Parathyroid adenoma (tissue), 2 donors: ENCODE data around the gene FBH1.

Source experiments
- H2AFZ ChIP-seq: fragments of 300-600 bp; sonication (generic); one replicate; pipeline ENCODE4 v1.7.0; 2017; ENCODE audit warnings: antibody characterized with exemption, mild to moderate bottlenecking
- H3K27ac ChIP-seq: fragments of 300-600 bp; sonication (generic); one replicate; pipeline ENCODE4 v1.7.0; 2017
- H3K27me3 ChIP-seq: fragments of 300-600 bp; sonication (generic); one replicate; pipeline ENCODE4 v1.7.0; 2017; ENCODE audit warnings: low read length; ENCODE audit not compliant: control insufficient read depth, insufficient read depth
- H3K36me3 ChIP-seq: fragments of 300-600 bp; sonication (generic); one replicate; pipeline ENCODE4 v1.7.0; 2017; ENCODE audit warnings: low read length; ENCODE audit not compliant: control insufficient read depth, insufficient read depth
- H3K4me1 ChIP-seq: fragments of 300-600 bp; sonication (generic); one replicate; pipeline ENCODE4 v1.7.0; 2017; ENCODE audit warnings: control low read depth
- H3K4me2 ChIP-seq: fragments of 300-600 bp; sonication (generic); one replicate; pipeline ENCODE4 v1.7.0; 2017; ENCODE audit warnings: low read length
- H3K4me3 ChIP-seq: fragments of 300-600 bp; sonication (generic); one replicate; pipeline ENCODE4 v1.7.0; 2017; ENCODE audit warnings: low read depth, low read length
- H3K79me2 ChIP-seq: fragments of 300-600 bp; sonication (generic); one replicate; pipeline ENCODE4 v1.7.0; 2017; ENCODE audit warnings: control low read depth
- H3K9ac ChIP-seq: fragments of 300-600 bp; sonication (generic); one replicate; pipeline ENCODE4 v1.7.0; 2017; ENCODE audit warnings: mild to moderate bottlenecking
- H3K9me3 ChIP-seq: fragments of 300-600 bp; sonication (generic); one replicate; pipeline ENCODE4 v1.7.0; 2017; ENCODE audit warnings: low read length; ENCODE audit not compliant: control insufficient read depth
- CTCF ChIP-seq: fragments of 300-600 bp; sonication (generic); IDR thresholded peaks from one replicate; pipeline ENCODE4 v1.7.0; 2017; ENCODE audit warnings: antibody characterized with exemption, mild to moderate bottlenecking
- donor health status: primary hyperparathyroidism.

The FBH1 gene

GRCh38 chr10:5973069-5973468 is 83.0 kb downstream of the FBH1 start:
- Histone ChIP-seq H2AFZ (no peak overlapping the region), H3K79me2 (no peaks in the 10 kb centered on the region), H3K36me3 (no peaks in the 10 kb centered on the region), H3K27me3 (no peaks in the 10 kb centered on the region), H3K4me1 (no peaks in the 10 kb centered on the region), H3K4me3 (no peak overlapping the region), H3K4me2 (no peak overlapping the region), H3K27ac (no peak overlapping the region), H3K9me3 (no peaks in the 10 kb centered on the region), H3K9ac (no peak overlapping the region)
- no peak for TF ChIP-seq CTCF

GRCh38 chr10:5975641-5976473 is 85.8 kb downstream of the FBH1 start:
- no peak overlapping the region for H2AFZ ChIP-seq
- TF ChIP-seq CTCF: no peak
- no peaks in the 10 kb centered on the region for H3K4me1 ChIP-seq
- no peaks in the 10 kb centered on the region for H3K27me3 ChIP-seq
- H3K4me3 ChIP-seq: peak overlapping the region; percentile 77
- no peak overlapping the region for H3K9ac ChIP-seq
- H3K9me3 ChIP-seq: no peaks in the 10 kb centered on the region
- peak overlapping the region; percentile 9 for H3K27ac ChIP-seq
- no peaks in the 10 kb centered on the region for H3K79me2 ChIP-seq
- H3K36me3 ChIP-seq: no peaks in the 10 kb centered on the region
- peak overlapping the region; percentile 91 for H3K4me2 ChIP-seq

GRCh38 chr10:5976512-5977470 is 86.7 kb downstream of the FBH1 start:
- H3K27me3 ChIP-seq: no peaks in the 10 kb centered on the region
- TF ChIP-seq CTCF: no peak
- peak overlapping the region; percentile 69 for H2AFZ ChIP-seq
- H3K36me3 ChIP-seq: no peaks in the 10 kb centered on the region
- peak overlapping the region; percentile 91 for H3K4me2 ChIP-seq
- H3K9me3 ChIP-seq: no peaks in the 10 kb centered on the region
- H3K4me1 ChIP-seq: no peaks in the 10 kb centered on the region
- no peak overlapping the region for H3K9ac ChIP-seq
- H3K4me3 ChIP-seq: peak overlapping the region; percentile 77
- H3K79me2 ChIP-seq: no peaks in the 10 kb centered on the region
- H3K27ac ChIP-seq: peak overlapping the region; percentile 61

GRCh38 chr10:5977471-5978229 is 87.6 kb downstream of the FBH1 start, which contains the start of gene IL15RA:
Gene IL15RA, minus strand, starts transcription at chr10:5977543. Its CDS starts 51 bp downstream, at chr10:5977492.
- H3K9ac ChIP-seq: no peak within 1 kb of the TSS
- H3K4me2 ChIP-seq: peak within 1 kb of the TSS; percentile 91
- no peak for TF ChIP-seq CTCF

More at GRCh38 chr10:5977471-5978229, 87.6 kb downstream of the FBH1 start, which contains the start of gene IL15RA:
- Histone ChIP-seq H3K36me3 (no peaks in the 10 kb centered on the region), H2AFZ (peak within 1 kb of the TSS; percentile 69), H3K4me1 (no peaks in the 10 kb centered on the region), H3K4me3 (peak within 1 kb of the TSS; percentile 77), H3K27ac (peak within 1 kb of the TSS; percentile 61), H3K27me3 (no peaks in the 10 kb centered on the region), H3K9me3 (no peaks in the 10 kb centered on the region), H3K79me2 (no peaks in the 10 kb centered on the region)
